CD14-positive monocyte (primary cell): ENCODE measurements around the gene ZNF488. TPM values are rescaled to one million over a fixed set of nuclear protein-coding genes. Genes with fewer than 3 reads are reported as not detected.
A peak's percentile ranks its signal among the peaks of the same experiment; 100 is the strongest.

Experiments
- DNase-seq, 3 donors: peaks; one replicate each; pipeline ENCODE4 v3.0.0-alpha.2; 2011 to 2022
- H2AFZ ChIP-seq: 2 replicates; pipeline ENCODE4 v1.6.0; 2012; ENCODE audit warnings: mild to moderate bottlenecking, low read depth, low read length, inconsistent platforms; ENCODE audit not compliant: insufficient read depth, poor library complexity, severe bottlenecking
- H3K27ac ChIP-seq, 2 donors: 1 replicate in 1 of 2; 2 replicates in 1 of 2; pipeline ENCODE4 v1.5.1; 2012 to 2013; ENCODE audit warnings: low read length in 2 of 2, control low read depth in 1 of 2, inconsistent platforms in 1 of 2, low read depth in 1 of 2, mild to moderate bottlenecking in 1 of 2
- H3K27me3 ChIP-seq, 2 donors: one replicate each; pipeline versions ENCODE4 v1.6.0 to v1.6.1; 2011 to 2013; ENCODE audit warnings: low read length in 2 of 2; ENCODE audit not compliant: control insufficient read depth in 2 of 2, insufficient read depth in 2 of 2
- H3K36me3 ChIP-seq, 2 donors: replicated peaks in 1 of 2; 1 replicate in 1 of 2; 2 replicates in 1 of 2; pipeline versions ENCODE4 v1.5.1 to v1.6.1; 2012 to 2013; ENCODE audit warnings: low read length in 2 of 2, control low read depth in 1 of 2, inconsistent platforms in 1 of 2, mild to moderate bottlenecking in 1 of 2; ENCODE audit not compliant: insufficient read depth in 2 of 2, control insufficient read depth in 1 of 2
- H3K4me1 ChIP-seq, 2 donors: 1 replicate in 1 of 2; 2 replicates in 1 of 2; pipeline versions ENCODE4 v1.5.1 to v1.6.1; 2012 to 2013; ENCODE audit warnings: low read length in 2 of 2, control low read depth in 1 of 2, inconsistent platforms in 1 of 2, mild to moderate bottlenecking in 1 of 2, moderate library complexity in 1 of 2; ENCODE audit not compliant: insufficient read depth in 2 of 2, control insufficient read depth in 1 of 2
- H3K4me2 ChIP-seq: replicated peaks from 2 replicates; pipeline ENCODE3; 2012; ENCODE audit warnings: low read length, moderate library complexity, mild to moderate bottlenecking; ENCODE audit not compliant: poor library complexity, severe bottlenecking; ENCODE audit errors: extremely low read depth
- H3K4me3 ChIP-seq, 3 experiments: fragments of 200-600 bp in 1 of 3; sonication (generic) in 1 of 3; replicated peaks in 1 of 3; 1 replicate in 2 of 3; 2 replicates in 1 of 3; pipeline ENCODE4 v1.5.1; 2011 to 2013; ENCODE audit warnings: low read length in 3 of 3, mild to moderate bottlenecking in 3 of 3, control low read depth in 2 of 3, low read depth in 2 of 3, inconsistent platforms in 1 of 3, moderate library complexity in 1 of 3
- H3K79me2 ChIP-seq: 2 replicates; pipeline ENCODE4 v1.6.0; 2012; ENCODE audit warnings: mild to moderate bottlenecking, control low read depth, inconsistent platforms, low read length, moderate library complexity; ENCODE audit not compliant: insufficient read depth
- H3K9ac ChIP-seq: 2 replicates; pipeline ENCODE4 v1.6.0; 2017; ENCODE audit warnings: low read length, mild to moderate bottlenecking; ENCODE audit not compliant: insufficient read depth, poor library complexity, severe bottlenecking
- H3K9me3 ChIP-seq, 2 donors: replicated peaks in 1 of 2; 1 replicate in 1 of 2; 2 replicates in 1 of 2; pipeline versions ENCODE4 v1.5.1 to v1.6.1; 2012 to 2013; ENCODE audit warnings: low read length in 2 of 2, control low read depth in 1 of 2; ENCODE audit not compliant: control insufficient read depth in 1 of 2, insufficient read depth in 1 of 2
- H4K20me1 ChIP-seq: 2 replicates; pipeline ENCODE4 v1.6.0; 2012; ENCODE audit warnings: mild to moderate bottlenecking, low read length, control low read depth, moderate library complexity; ENCODE audit not compliant: insufficient read depth
- H3K27ac Mint-ChIP-seq, 7 donors: one replicate each; pipeline ENCODE4 v1.8.0; 2020; ENCODE audit warnings: mild to moderate bottlenecking in 7 of 7, mixed read lengths in 7 of 7, moderate library complexity in 6 of 7, inconsistent platforms in 2 of 7
- H3K27me3 Mint-ChIP-seq, 3 donors: one replicate each; pipeline ENCODE4 v1.8.0; 2021 to 2022; ENCODE audit warnings: low read depth in 3 of 3, mild to moderate bottlenecking in 3 of 3, mixed read lengths in 3 of 3, moderate library complexity in 3 of 3, inconsistent platforms in 1 of 3
- H3K36me3 Mint-ChIP-seq, 2 donors: one replicate each; pipeline ENCODE4 v1.8.0; 2020; ENCODE audit warnings: mixed read lengths in 2 of 2, inconsistent platforms in 1 of 2, mild to moderate bottlenecking in 1 of 2
- H3K4me1 Mint-ChIP-seq: one replicate; pipeline ENCODE4 v1.8.0; 2020; ENCODE audit warnings: mild to moderate bottlenecking, mixed read lengths
- H3K4me3 Mint-ChIP-seq, 2 donors: one replicate each; pipeline ENCODE4 v1.8.0; 2020; ENCODE audit warnings: mild to moderate bottlenecking in 2 of 2, mixed read lengths in 2 of 2, moderate library complexity in 1 of 2
- H3K9me3 Mint-ChIP-seq, 7 donors: one replicate each; pipeline ENCODE4 v1.8.0; 2020 to 2022; ENCODE audit warnings: mixed read lengths in 7 of 7, mild to moderate bottlenecking in 6 of 7, moderate library complexity in 6 of 7, inconsistent platforms in 2 of 7
- CTCF ChIP-seq: fragments of 200-600 bp; IDR thresholded peaks from one replicate; pipeline ENCODE4 v1.8.0; 2022; ENCODE audit warnings: antibody characterized with exemption, mild to moderate bottlenecking
- WGBS: methylation state at CpG from one replicate; pipeline ENCODE4 v1.1.5; 2013; ENCODE audit warnings: missing lambda C conversion rate; ENCODE audit not compliant: insufficient coverage; 5-methylcytosine and 5-hydroxymethylcytosine counted together
- intact Hi-C, 2 donors: fragments of 100-400 bp; cut with micrococcal nuclease; formaldehyde crosslinking; loops; one replicate each; pipeline versions ENCODE4 v1.15.0 to v1.15.1; 2023
- polyA plus RNA-seq, 3 donors: library from polyadenylated mRNA; depleted of rRNA in 1 of 3; unstranded in 2 of 3; stranded (reverse) in 1 of 3; fragments of 300-500 nt in 2 of 3; fragments of >200 nt in 1 of 3; fragmentation: Illumina TruSeq in 2 of 3; gene quantifications; 1 replicate in 2 of 3; 2 replicates in 1 of 3; pipeline ENCODE4 v1.2.3, GENCODE V29; 2012 to 2021

Gene ZNF488
- polyA plus RNA-seq, 3 donors, result not detected

- peaks cover 0 to 3% (median 0%) of the 10 kb centered on the region in 3 donors for H3K27me3 Mint-ChIP-seq
- H3K9me3 ChIP-seq, result no peaks in the 10 kb centered on the region
- H4K20me1 ChIP-seq, result no peaks in the 10 kb centered on the region
- no peak overlapping the region for H3K4me3 Mint-ChIP-seq
- H3K4me3 ChIP-seq, result no peak overlapping the region
- no peaks in the 10 kb centered on the region for H3K36me3 ChIP-seq
- intact Hi-C loops, result no loop called here
- no peak overlapping the region for H3K27ac ChIP-seq
- no peaks in the 10 kb centered on the region for H3K79me2 ChIP-seq
- H3K4me1 ChIP-seq, result no peaks in the 10 kb centered on the region
- no peak overlapping the region for H2AFZ ChIP-seq
- H3K27me3 ChIP-seq, result no peaks in the 10 kb centered on the region
- no peak for TF ChIP-seq CTCF
- DNase-seq, result no peak
- H3K9me3 Mint-ChIP-seq, result peaks cover 0 to 12% (median 3%) of the 10 kb centered on the region in 7 donors
- no peak overlapping the region for H3K4me2 ChIP-seq
- H3K9ac ChIP-seq, result no peak overlapping the region
- WGBS, result 92% methylated on average over 3 of the region's 4 CpGs
- no peaks in the 10 kb centered on the region for H3K4me1 Mint-ChIP-seq
- no peak overlapping the region for H3K27ac Mint-ChIP-seq
- no peaks in the 10 kb centered on the region for H3K36me3 Mint-ChIP-seq
Observed at GRCh38 chr10:47329855-47330254, 54.2 kb downstream of the ZNF488 start.

GRCh38 chr10:47326927-47327330 is 57.2 kb downstream of the ZNF488 start:
- Histone ChIP-seq H3K79me2 (no peaks in the 10 kb centered on the region), H3K27me3 (no peaks in the 10 kb centered on the region), H4K20me1 (no peaks in the 10 kb centered on the region), H3K36me3 (no peaks in the 10 kb centered on the region), H3K9me3 (no peaks in the 10 kb centered on the region), H3K9ac (no peak overlapping the region), H3K4me2 (no peak overlapping the region), H2AFZ (no peak overlapping the region), H3K27ac (no peak overlapping the region), H3K4me3 (no peak overlapping the region), H3K4me1 (no peaks in the 10 kb centered on the region)
- peaks cover 0 to 4% (median 3%) of the 10 kb centered on the region in 3 donors for H3K27me3 Mint-ChIP-seq
- WGBS, result 98% methylated on average over 7 of the region's 11 CpGs
- no peaks in the 10 kb centered on the region for H3K4me1 Mint-ChIP-seq
- no peak for TF ChIP-seq CTCF
- intact Hi-C loops, result no loop called here
- H3K27ac Mint-ChIP-seq, result peak overlapping the region in 1 of 7 donors; percentile 19
- no peaks in the 10 kb centered on the region for H3K36me3 Mint-ChIP-seq
- DNase-seq, result no peak
- H3K9me3 Mint-ChIP-seq, result peaks cover 0 to 12% (median 3%) of the 10 kb centered on the region in 7 donors
- H3K4me3 Mint-ChIP-seq, result no peak overlapping the region
